Sigmoid colon (tissue), 7 donors: Measurements from ENCODE around the gene CTSF. TPM values are rescaled to one million over a fixed set of nuclear protein-coding genes. Genes with fewer than 3 reads are reported as not detected.

Experiments
- DNase-seq: peaks from one replicate; pipeline ENCODE4 v3.0.0-alpha.2; 2019
- H3K27ac ChIP-seq, 4 donors: fragments of 200-600 bp; sonication (generic); one replicate each; pipeline ENCODE4 v1.5.1; 2016 to 2019; ENCODE audit warnings: mild to moderate bottlenecking in 1 of 4
- H3K27me3 ChIP-seq, 3 donors: fragments of 200-600 bp; sonication (generic); one replicate each; pipeline ENCODE4 v1.5.1; 2019; ENCODE audit warnings: mild to moderate bottlenecking in 1 of 3
- H3K36me3 ChIP-seq, 4 donors: fragments of 200-600 bp; sonication (generic); one replicate each; pipeline ENCODE4 v1.5.1; 2016 to 2019
- H3K4me1 ChIP-seq, 4 donors: fragments of 200-600 bp; sonication (generic); one replicate each; pipeline ENCODE4 v1.5.1; 2017 to 2019
- H3K4me3 ChIP-seq, 4 donors: fragments of 200-600 bp; sonication (generic); one replicate each; pipeline ENCODE4 v1.5.1; 2017 to 2019; ENCODE audit warnings: mild to moderate bottlenecking in 2 of 4, moderate library complexity in 1 of 4
- H3K9me3 ChIP-seq, 4 donors: fragments of 200-600 bp in 3 of 4; sonication (generic) in 3 of 4; one replicate each; pipeline versions ENCODE4 v1.5.1 to v1.6.1; 2013 to 2019
- EP300 ChIP-seq, 4 donors: sonication (generic); formaldehyde crosslinking; IDR thresholded peaks; one replicate each; pipeline ENCODE4 v1.6.1; 2017; ENCODE audit warnings: antibody characterized with exemption in 4 of 4
- POLR2A ChIP-seq, 2 donors: fragments of 450-650 bp; IDR thresholded peaks; one replicate each; pipeline ENCODE4 v1.6.1; 2016; ENCODE audit warnings: antibody characterized with exemption in 2 of 2, mild to moderate bottlenecking in 2 of 2, moderate library complexity in 2 of 2
- POLR2AphosphoS5 ChIP-seq, 4 donors: sonication (generic); formaldehyde crosslinking; IDR thresholded peaks; one replicate each; pipeline ENCODE4 v1.6.1; 2017; ENCODE audit warnings: antibody characterized with exemption in 4 of 4
- WGBS, 2 donors: extraction: QIAGEN DNeasy Blood & Tissue Kit; methylation state at CpG; one replicate each; pipeline ENCODE4 v1.1.7; 2013; 5-methylcytosine and 5-hydroxymethylcytosine counted together
- intact Hi-C: fragments of 100-400 bp; cut with DNase I; formaldehyde crosslinking; loops from one replicate; pipeline ENCODE4 v1.15.1; 2023
- polyA plus RNA-seq, 3 donors: library from polyadenylated mRNA; stranded (reverse); fragments of 200-250 nt; gene quantifications; one replicate each; pipeline ENCODE4 v1.2.3, GENCODE V29; 2013
- small RNA-seq, 3 donors: library from RNA; depleted of rRNA; stranded (forward); fragments of <200 nt; gene quantifications; one replicate each; pipeline ENCODE3, GENCODE V24; 2016
- total RNA-seq, 4 donors: library from RNA; depleted of rRNA; stranded (reverse); fragments of >200 nt; gene quantifications; one replicate each; pipeline ENCODE4 v1.1.0, GENCODE V29; 2016
- TF ChIP-seq, protein P1 (sequence below), 4 experiments: fragments of 450-650 bp in 3 of 4; fragments of 200-600 bp in 1 of 4; IDR thresholded peaks; one replicate each; pipeline ENCODE4 v1.5.1; 2016 to 2019; ENCODE audit warnings: antibody characterized with exemption in 4 of 4, mild to moderate bottlenecking in 3 of 4, moderate library complexity in 2 of 4
- donor health status: healthy with polysubstance abuse.
- donor health status: Bipolar disorder and iron deficiency.
- donor health status: healthy.

Gene CTSF
- total and polyA plus RNA-seq, 7 donors, result 3.5 to 170 (median 121) TPM

DNA sequence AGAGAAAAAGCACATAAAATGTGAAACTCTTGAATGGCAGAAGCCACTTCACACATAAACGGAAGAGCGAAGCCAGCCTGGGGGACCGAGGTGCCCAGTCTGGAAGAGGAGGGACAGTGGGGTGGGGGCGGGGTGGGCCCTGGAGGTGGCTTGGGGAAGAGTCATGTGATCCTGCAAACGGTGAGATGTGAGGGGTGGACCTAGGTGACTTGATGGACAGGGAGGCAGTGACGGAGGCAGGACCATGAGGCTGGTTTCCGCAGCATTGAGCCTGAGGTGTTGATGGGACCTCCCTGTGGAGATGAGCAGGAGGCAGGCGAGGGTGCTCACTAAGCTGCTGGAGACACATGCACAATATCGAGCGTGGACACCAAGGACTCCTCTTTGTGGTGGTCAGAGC, 39.3 kb downstream of the CTSF start:
- TF ChIP-seq POLR2A (IDR thresholded peaks at IDR 0.05) (no peak), EP300 (IDR thresholded peaks at IDR 0.05) (no peak)
- DNase-seq, result no peak
- H3K4me1 ChIP-seq, result no peaks in the 10 kb centered on the region
- H3K27me3 ChIP-seq, result no peaks in the 10 kb centered on the region
- intact Hi-C loops, result no loop called here
- no peaks in the 10 kb centered on the region for H3K9me3 ChIP-seq
- H3K27ac ChIP-seq, result no peak overlapping the region
- peaks cover 0 to 64% (median 25%) of the 10 kb centered on the region in 4 donors for H3K36me3 ChIP-seq
- H3K4me3 ChIP-seq, result no peak overlapping the region
- WGBS, 2 donors, result 85 to 87% methylated on average over 10 of the region's 10 CpGs

DNA sequence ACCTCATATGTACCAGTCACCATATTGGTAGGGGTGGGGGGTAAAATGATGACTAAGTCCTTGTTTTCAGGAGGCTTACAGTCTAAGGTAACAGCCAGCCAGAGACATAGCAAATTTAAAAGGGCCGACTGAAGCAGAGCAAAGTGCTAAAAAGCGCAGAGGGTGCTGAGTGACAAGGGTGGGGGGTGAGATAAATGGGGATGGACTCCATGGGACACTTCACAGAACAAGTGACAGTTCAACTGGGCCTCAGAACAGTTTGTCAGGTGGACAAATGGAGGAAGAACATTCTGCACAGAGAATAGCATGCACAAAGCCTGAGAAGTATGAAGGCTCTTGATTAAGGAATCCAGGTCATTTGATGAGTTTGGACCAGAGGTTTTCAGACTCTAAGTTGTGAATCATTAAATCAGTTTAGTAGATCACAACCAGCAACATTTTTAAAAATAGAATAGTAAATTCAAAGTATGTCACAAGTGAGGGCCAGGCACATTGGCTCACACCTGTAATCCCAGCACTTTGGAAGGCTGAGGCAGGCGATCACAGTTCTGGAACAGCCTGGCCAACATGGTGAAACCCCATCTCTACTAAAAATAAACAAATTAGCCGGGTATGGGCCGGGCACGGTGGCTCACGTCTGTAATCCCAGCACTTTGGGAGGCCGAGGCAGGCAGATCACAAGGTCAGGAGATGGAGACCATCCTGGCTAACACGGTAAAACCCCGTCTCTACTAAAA, 43.9 kb downstream of the CTSF start:
- H3K27ac ChIP-seq, result no peak overlapping the region
- H3K4me1 ChIP-seq, result no peaks in the 10 kb centered on the region
- H3K4me3 ChIP-seq, result no peak overlapping the region
- TF ChIP-seq POLR2AphosphoS5 (IDR thresholded peaks at IDR 0.05) (no peak), EP300 (IDR thresholded peaks at IDR 0.05) (no peak), POLR2A (IDR thresholded peaks at IDR 0.05) (no peak)
- TF ChIP-seq, protein P1, sequence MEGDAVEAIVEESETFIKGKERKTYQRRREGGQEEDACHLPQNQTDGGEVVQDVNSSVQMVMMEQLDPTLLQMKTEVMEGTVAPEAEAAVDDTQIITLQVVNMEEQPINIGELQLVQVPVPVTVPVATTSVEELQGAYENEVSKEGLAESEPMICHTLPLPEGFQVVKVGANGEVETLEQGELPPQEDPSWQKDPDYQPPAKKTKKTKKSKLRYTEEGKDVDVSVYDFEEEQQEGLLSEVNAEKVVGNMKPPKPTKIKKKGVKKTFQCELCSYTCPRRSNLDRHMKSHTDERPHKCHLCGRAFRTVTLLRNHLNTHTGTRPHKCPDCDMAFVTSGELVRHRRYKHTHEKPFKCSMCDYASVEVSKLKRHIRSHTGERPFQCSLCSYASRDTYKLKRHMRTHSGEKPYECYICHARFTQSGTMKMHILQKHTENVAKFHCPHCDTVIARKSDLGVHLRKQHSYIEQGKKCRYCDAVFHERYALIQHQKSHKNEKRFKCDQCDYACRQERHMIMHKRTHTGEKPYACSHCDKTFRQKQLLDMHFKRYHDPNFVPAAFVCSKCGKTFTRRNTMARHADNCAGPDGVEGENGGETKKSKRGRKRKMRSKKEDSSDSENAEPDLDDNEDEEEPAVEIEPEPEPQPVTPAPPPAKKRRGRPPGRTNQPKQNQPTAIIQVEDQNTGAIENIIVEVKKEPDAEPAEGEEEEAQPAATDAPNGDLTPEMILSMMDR (IDR thresholded peaks at IDR 0.05), result no peak
- peaks cover 14 to 80% (median 50%) of the 10 kb centered on the region in 4 donors for H3K36me3 ChIP-seq
- DNase-seq, result no peak
- no peaks in the 10 kb centered on the region for H3K27me3 ChIP-seq
- 91 to 92% methylated on average over 10 of the region's 10 CpGs for WGBS, 2 donors
- intact Hi-C loops, result no loop called here
- no peaks in the 10 kb centered on the region for H3K9me3 ChIP-seq

DNA sequence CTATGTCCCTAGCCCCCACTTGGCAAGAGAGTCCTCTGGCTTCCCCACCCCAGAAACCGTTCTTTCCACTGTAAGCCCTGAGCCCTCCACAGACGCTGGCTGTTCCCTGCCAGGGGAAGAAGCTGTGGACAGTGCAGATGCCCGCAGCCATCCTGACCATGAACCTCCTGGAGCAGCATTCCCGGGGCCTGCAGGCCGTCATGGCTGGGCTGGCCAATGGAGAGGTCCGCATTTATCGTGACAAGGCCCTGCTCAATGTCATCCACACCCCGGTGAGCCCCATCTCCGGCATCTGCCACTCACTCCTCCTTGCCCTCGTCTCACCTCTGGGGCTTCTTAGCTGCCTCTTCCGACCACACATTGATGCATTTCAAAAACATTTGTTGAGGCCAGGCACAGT, 44.8 kb downstream of the CTSF start:
- no peak for TF ChIP-seq POLR2A (IDR thresholded peaks at IDR 0.05)
- TF ChIP-seq EP300 (IDR thresholded peaks at IDR 0.05), result no peak
- no peak for TF ChIP-seq POLR2AphosphoS5 (IDR thresholded peaks at IDR 0.05)
- TF ChIP-seq, protein P1 (IDR thresholded peaks at IDR 0.05), result no peak
- Histone ChIP-seq H3K27ac (no peak overlapping the region), H3K4me1 (no peaks in the 10 kb centered on the region), H3K36me3 (peaks cover 14 to 80% (median 52%) of the 10 kb centered on the region in 4 donors), H3K9me3 (no peaks in the 10 kb centered on the region), H3K4me3 (no peak overlapping the region), H3K27me3 (no peaks in the 10 kb centered on the region)
- intact Hi-C loops, result no loop called here
- 94 to 97% methylated on average over 11 of the region's 11 CpGs for WGBS, 2 donors
- no peak for DNase-seq

Small RNAs within 50 kb of the gene (small RNA-seq; reads per million reads assigned to genes)
- gene RNU4-39P, result 0 reads per million in 3 donors

Other genes with a start within 250 kb of the CTSF start
- 1 to 10 TPM in 3 of 4 donors, under 1 TPM in 1; 0.68 to 6.1 (median 2.4) TPM for gene RIN1, start 232.2 kb downstream of the CTSF start, total RNA-seq
- 10 to 100 TPM in 1 of 3 donors, 1 to 10 TPM in 2; 2.4 to 10.2 (median 3.2) TPM for gene RIN1, start 232.2 kb downstream of the CTSF start, polyA plus RNA-seq
- 10 to 100 TPM; 20.2 to 36.2 (median 24.9) TPM for gene BRMS1, start 223.5 kb downstream of the CTSF start, total RNA-seq
- gene BRMS1, start 223.5 kb downstream of the CTSF start, polyA plus RNA-seq, result 10 to 100 TPM; 65.4 to 81.8 (median 72.1) TPM
- 10 to 100 TPM; 41.4 to 43.5 (median 43.1) TPM for gene B4GAT1, start 221.0 kb downstream of the CTSF start, total RNA-seq
- gene B4GAT1, start 221.0 kb downstream of the CTSF start, polyA plus RNA-seq, result 10 to 100 TPM in 1 of 3 donors, 1 to 10 TPM in 2; 4.2 to 17.4 (median 4.8) TPM
- gene SLC29A2, start 196.8 kb downstream of the CTSF start, total RNA-seq, result under 1 TPM; 0.41 to 0.99 (median 0.63) TPM
- 10 to 100 TPM in 1 of 3 donors, 1 to 10 TPM in 2; 2.4 to 28.0 (median 2.5) TPM for gene SLC29A2, start 196.8 kb downstream of the CTSF start, polyA plus RNA-seq
- gene NPAS4, start 147.6 kb downstream of the CTSF start, total RNA-seq, result 1 to 10 TPM in 1 of 4 donors, under 1 TPM in 3; 0.49 to 2.5 (median 0.83) TPM
- gene NPAS4, start 147.6 kb downstream of the CTSF start, polyA plus RNA-seq, result under 1 TPM in 1 of 3 donors, not detected in 2; 0.19 TPM
- 10 to 100 TPM; 54.2 to 77.8 (median 61.3) TPM for gene MRPL11, start 129.8 kb downstream of the CTSF start, total RNA-seq
- 100 to 1,000 TPM in 1 of 3 donors, 10 to 100 TPM in 2; 60.6 to 110 (median 70.3) TPM for gene MRPL11, start 129.8 kb downstream of the CTSF start, polyA plus RNA-seq
- 10 to 100 TPM; 16.9 to 26.4 (median 23.0) TPM for gene PELI3, start 101.7 kb downstream of the CTSF start, total RNA-seq
- 1 to 10 TPM; 5.0 to 6.0 (median 5.3) TPM for gene PELI3, start 101.7 kb downstream of the CTSF start, polyA plus RNA-seq
- gene DPP3, start 88.2 kb downstream of the CTSF start, total RNA-seq, result 10 to 100 TPM in 1 of 4 donors, 1 to 10 TPM in 3; 5.1 to 15.5 (median 9.4) TPM
- gene DPP3, start 88.2 kb downstream of the CTSF start, polyA plus RNA-seq, result 10 to 100 TPM; 33.0 to 86.5 (median 66.6) TPM
- 10 to 100 TPM; 50.2 to 91.4 (median 57.8) TPM for gene BBS1, start 58.0 kb downstream of the CTSF start, total RNA-seq
- gene BBS1, start 58.0 kb downstream of the CTSF start, polyA plus RNA-seq, result 10 to 100 TPM in 1 of 3 donors, 1 to 10 TPM in 2; 7.8 to 19.0 (median 9.0) TPM
- gene ZDHHC24, start 22.6 kb downstream of the CTSF start, total RNA-seq, result 10 to 100 TPM in 1 of 4 donors, 1 to 10 TPM in 3; 6.8 to 12.2 (median 7.4) TPM
- gene ZDHHC24, start 22.6 kb downstream of the CTSF start, polyA plus RNA-seq, result 1 to 10 TPM; 1.8 to 8.7 (median 1.8) TPM
- under 1 TPM in 1 of 4 donors, not detected in 3; under 0.01 TPM for gene ACTN3, start 21.7 kb downstream of the CTSF start, total RNA-seq
- not detected for gene ACTN3, start 21.7 kb downstream of the CTSF start, polyA plus RNA-seq
- gene CCDC87, start 24.5 kb upstream of the CTSF start, total RNA-seq, result under 1 TPM in 3 of 4 donors, not detected in 1; 0.14 to 0.71 (median 0.16) TPM
- under 1 TPM in 1 of 3 donors, not detected in 2; 0.28 TPM for gene CCDC87, start 24.5 kb upstream of the CTSF start, polyA plus RNA-seq
- gene CCS, start 24.6 kb upstream of the CTSF start, total RNA-seq, result 10 to 100 TPM; 26.0 to 43.1 (median 40.5) TPM
- gene CCS, start 24.6 kb upstream of the CTSF start, polyA plus RNA-seq, result 10 to 100 TPM; 33.0 to 48.8 (median 44.6) TPM
- gene RBM14, start 48.0 kb upstream of the CTSF start, total RNA-seq, result 10 to 100 TPM; 23.7 to 51.8 (median 42.9) TPM
- gene RBM14, start 48.0 kb upstream of the CTSF start, polyA plus RNA-seq, result 10 to 100 TPM; 10.8 to 54.0 (median 15.7) TPM
- gene RBM4, start 70.1 kb upstream of the CTSF start, total RNA-seq, result 100 to 1,000 TPM in 1 of 4 donors, 10 to 100 TPM in 3; 76.5 to 101 (median 86.2) TPM
- 100 to 1,000 TPM in 1 of 3 donors, 10 to 100 TPM in 2; 75.4 to 103 (median 98.8) TPM for gene RBM4, start 70.1 kb upstream of the CTSF start, polyA plus RNA-seq
- 10 to 100 TPM; 14.0 to 30.7 (median 16.6) TPM for gene RBM4B, start 109.3 kb upstream of the CTSF start, total RNA-seq
- 10 to 100 TPM in 2 of 3 donors, 1 to 10 TPM in 1; 6.6 to 12.8 (median 10.4) TPM for gene RBM4B, start 109.3 kb upstream of the CTSF start, polyA plus RNA-seq
- 1 to 10 TPM in 3 of 4 donors, under 1 TPM in 1; 0.33 to 4.9 (median 2.7) TPM for gene SPTBN2, start 160.6 kb upstream of the CTSF start, total RNA-seq
- gene SPTBN2, start 160.6 kb upstream of the CTSF start, polyA plus RNA-seq, result 1 to 10 TPM; 1.4 to 5.7 (median 4.2) TPM